HUES6 (cell line): ENCODE measurements around the gene RPL19.

Source experiments
- H3K27ac ChIP-seq: 2 replicates; pipeline ENCODE4 v1.7.0; 2013; ENCODE audit warnings: low read depth, mild to moderate bottlenecking, low read length, inconsistent platforms
- H3K27me3 ChIP-seq: 2 replicates; pipeline ENCODE4 v1.6.1; 2013; ENCODE audit warnings: low read length; ENCODE audit not compliant: control insufficient read depth, insufficient read depth
- H3K36me3 ChIP-seq: 2 replicates; pipeline ENCODE4 v1.6.1; 2013; ENCODE audit warnings: low read length; ENCODE audit not compliant: control insufficient read depth, insufficient read depth
- H3K4me1 ChIP-seq: 2 replicates; pipeline ENCODE4 v1.6.1; 2013; ENCODE audit warnings: low read length; ENCODE audit not compliant: control insufficient read depth, insufficient read depth
- H3K4me3 ChIP-seq: 2 replicates; pipeline ENCODE4 v1.5.1; 2013; ENCODE audit warnings: low read depth, low read length
- H3K9ac ChIP-seq: one replicate; pipeline ENCODE4 v1.6.1; 2013; ENCODE audit warnings: mild to moderate bottlenecking, low read length
- H3K9me3 ChIP-seq: 2 replicates; pipeline ENCODE4 v1.6.1; 2013; ENCODE audit warnings: low read depth, low read length; ENCODE audit not compliant: control insufficient read depth, insufficient read depth

The RPL19 gene

DNA sequence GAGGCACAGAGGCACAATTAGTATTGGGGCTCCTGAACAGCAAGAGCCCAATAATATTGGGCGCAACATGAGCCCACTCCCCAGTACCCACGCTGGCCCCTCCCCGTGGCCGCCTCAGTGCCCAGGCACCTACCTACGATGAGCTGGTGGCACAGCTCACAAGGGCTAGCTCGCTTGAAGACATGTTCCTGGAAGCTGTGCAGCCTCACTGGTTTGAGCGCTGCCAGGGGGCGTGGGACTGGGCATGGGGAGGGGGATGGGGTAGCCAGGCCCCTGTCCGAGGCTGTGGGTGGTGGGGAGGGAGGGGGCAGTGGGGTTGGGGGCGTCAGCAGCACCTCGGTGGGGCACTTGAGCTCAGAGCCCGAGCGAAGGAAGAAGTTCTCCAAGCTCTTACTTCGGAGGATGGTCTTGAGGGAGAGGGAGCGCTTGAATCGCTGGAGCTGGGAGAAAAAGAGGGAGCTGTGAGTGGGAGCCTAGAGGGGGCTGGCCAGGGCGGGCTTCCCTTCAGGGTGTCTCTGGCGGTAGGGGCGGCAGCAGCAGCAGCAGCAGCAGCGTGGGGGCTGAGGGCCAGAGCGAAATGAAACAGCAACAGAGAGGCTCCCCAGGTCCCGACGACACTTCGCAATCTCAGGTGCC lies 17.8 kb downstream of the RPL19 start:
- peak overlapping the region; percentile 31 for H3K4me3 ChIP-seq
- peaks cover 8% of the 10 kb centered on the region for H3K4me1 ChIP-seq
- no peaks in the 10 kb centered on the region for H3K9me3 ChIP-seq
- H3K36me3 ChIP-seq, result no peaks in the 10 kb centered on the region
- peaks cover 73% of the 10 kb centered on the region for H3K27me3 ChIP-seq
- H3K27ac ChIP-seq, result no peak overlapping the region
- no peak overlapping the region for H3K9ac ChIP-seq

DNA sequence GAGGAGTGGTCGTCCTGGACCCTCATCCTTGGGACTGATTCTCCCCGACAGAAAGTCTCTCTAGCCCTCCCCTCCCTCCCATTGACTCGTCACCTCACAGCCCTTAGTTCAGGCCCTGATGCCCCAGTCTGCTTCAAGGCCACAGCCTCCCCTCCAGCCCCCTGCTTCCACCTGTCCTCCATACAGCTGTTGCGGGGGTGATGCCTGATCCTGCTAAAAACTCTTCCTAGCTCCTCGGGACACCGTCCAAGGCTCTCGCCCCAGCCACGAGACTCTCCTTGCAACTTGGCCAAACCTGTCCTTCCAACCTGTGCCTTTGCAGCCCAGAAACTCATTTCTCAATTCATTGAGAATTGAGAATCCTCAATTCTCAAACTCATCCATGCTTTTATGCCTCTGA lies 18.8 kb downstream of the RPL19 start:
- Histone ChIP-seq H3K27ac (no peak overlapping the region), H3K27me3 (peaks cover 81% of the 10 kb centered on the region), H3K4me3 (no peak overlapping the region), H3K36me3 (no peaks in the 10 kb centered on the region), H3K9ac (no peak overlapping the region), H3K9me3 (no peaks in the 10 kb centered on the region), H3K4me1 (peaks cover 7% of the 10 kb centered on the region)

DNA sequence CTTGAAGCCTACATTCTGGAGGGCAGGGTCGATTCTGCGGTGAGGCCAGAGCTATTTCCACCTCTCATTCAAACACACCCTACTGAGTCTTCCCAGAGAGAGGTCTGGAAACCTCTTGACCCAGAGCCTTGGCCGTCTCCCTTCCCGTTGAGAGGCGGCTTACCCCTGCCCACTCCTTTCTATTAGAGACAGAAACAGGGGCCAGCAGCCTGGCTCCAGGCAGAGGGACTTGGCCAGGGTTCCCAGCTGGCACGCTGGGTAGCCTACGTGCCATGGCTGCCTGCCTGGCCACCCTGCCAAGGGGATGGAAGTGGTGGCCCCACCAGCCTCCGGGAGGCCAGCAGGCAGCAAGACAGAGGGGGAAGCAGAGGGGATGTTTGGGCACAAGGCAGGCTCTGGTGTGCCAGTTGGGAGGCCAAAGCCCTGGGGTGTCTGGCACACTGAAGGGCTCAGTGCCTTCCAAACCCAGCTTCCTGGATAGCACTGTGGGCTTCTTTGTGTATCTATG lies 19.6 kb downstream of the RPL19 start:
- no peaks in the 10 kb centered on the region for H3K36me3 ChIP-seq
- H3K4me3 ChIP-seq, result no peak overlapping the region
- no peak overlapping the region for H3K27ac ChIP-seq
- H3K27me3 ChIP-seq, result peaks cover 85% of the 10 kb centered on the region
- H3K9ac ChIP-seq, result no peak overlapping the region
- peaks cover 9% of the 10 kb centered on the region; the same call in 1 of the 2 replicates for H3K4me1 ChIP-seq
- no peaks in the 10 kb centered on the region for H3K9me3 ChIP-seq

DNA sequence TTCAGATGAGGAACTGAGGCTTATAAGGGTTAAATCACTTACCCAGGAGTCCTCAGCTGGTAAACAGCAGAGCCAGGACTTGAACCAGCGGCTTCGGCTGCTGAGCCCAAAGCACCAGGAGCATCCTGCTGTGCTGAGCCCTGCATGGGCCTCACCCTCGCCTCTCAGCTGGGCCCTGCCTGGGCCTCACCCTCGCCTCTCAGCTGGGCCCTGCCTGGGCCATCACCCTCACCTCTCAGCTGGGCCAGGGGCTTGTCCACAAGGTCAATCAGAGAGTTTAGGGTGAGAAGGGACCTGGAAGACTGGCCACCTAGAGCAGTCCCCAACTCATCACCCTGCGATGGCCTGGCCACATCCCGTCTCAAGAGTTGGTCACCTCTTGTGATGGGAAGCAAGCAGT lies 21.5 kb downstream of the RPL19 start:
- no peak overlapping the region for H3K9ac ChIP-seq
- no peaks in the 10 kb centered on the region for H3K36me3 ChIP-seq
- no peak overlapping the region for H3K27ac ChIP-seq
- H3K4me3 ChIP-seq, result no peak overlapping the region
- no peaks in the 10 kb centered on the region for H3K9me3 ChIP-seq
- peaks cover 13% of the 10 kb centered on the region; the same call in 1 of the 2 replicates for H3K4me1 ChIP-seq
- H3K27me3 ChIP-seq, result peaks cover 85% of the 10 kb centered on the region

DNA sequence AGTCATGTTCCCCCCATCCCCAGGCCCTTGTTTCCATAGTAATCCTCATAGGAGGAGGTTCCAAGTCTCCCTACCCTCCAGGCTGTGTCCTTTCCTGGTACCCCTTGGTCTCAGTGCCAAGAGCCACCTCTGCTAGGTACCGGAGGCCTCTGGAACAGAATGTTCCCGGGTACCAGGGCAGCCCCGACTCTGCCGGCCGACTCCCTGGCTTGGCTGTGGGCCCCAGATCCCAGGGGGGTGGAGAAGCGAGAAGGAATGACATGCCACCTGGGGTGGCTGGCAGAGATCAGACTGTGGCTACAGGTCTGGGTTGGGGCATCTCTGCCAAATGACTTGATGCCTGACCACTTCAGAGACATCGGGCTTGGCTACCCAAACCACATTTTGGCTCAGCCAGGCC lies 22.1 kb downstream of the RPL19 start:
- H3K27ac ChIP-seq, result no peak overlapping the region
- H3K4me3 ChIP-seq, result no peak overlapping the region
- no peak overlapping the region for H3K9ac ChIP-seq
- peaks cover 79% of the 10 kb centered on the region for H3K27me3 ChIP-seq
- no peaks in the 10 kb centered on the region for H3K36me3 ChIP-seq
- peaks cover 13% of the 10 kb centered on the region; the same call in 1 of the 2 replicates for H3K4me1 ChIP-seq
- H3K9me3 ChIP-seq, result no peaks in the 10 kb centered on the region

DNA sequence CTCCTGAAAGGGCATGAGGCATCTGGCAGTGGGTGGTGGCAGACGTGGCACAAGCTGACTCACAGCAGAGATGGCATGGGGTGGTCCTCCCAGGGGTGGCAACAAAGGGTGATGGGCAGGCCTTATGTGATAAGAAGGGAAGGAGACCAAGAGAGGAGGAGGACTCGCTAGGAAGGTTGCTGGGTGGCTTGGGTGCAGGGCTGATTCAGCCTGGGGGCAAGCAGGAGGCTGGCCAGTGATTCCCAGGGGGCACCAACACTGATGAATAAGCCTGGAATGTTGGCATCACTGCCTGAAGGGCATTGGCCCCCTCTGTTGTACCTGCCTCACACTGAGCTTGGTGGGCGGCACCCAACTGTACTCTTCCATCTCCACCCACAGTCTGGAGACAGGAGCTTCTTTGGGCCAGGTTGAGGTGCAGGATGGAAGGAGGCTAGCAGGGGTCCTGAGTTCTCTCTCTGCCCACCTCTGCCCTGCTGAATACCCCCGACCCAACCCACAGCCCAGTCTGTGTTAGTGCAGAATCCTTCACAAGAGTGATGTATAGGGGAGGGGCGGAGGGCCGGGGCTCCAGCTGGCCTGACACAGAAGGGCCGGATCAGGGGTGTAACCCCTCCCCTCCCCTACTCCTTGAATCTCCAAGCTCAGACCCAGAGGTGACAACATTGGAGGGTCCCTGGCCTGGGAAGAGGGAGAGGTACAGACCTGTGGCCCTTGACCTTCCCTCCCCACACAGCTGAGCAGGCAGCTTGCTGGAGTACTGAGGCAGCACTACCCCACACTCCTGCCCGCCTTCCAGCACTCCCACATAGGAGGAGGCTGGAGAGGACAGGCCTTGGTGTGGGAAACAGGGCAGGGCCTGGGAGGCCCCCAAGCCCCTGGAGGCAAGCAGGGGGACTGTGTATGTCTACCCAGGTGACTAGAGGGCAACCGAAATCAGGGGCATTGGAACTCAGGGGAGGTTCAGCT lies 23.1 kb downstream of the RPL19 start:
- Histone ChIP-seq H3K27ac (no peak overlapping the region), H3K4me3 (no peak overlapping the region), H3K9me3 (no peaks in the 10 kb centered on the region), H3K36me3 (no peaks in the 10 kb centered on the region), H3K27me3 (peaks cover 70% of the 10 kb centered on the region), H3K9ac (no peak overlapping the region), H3K4me1 (peaks cover 13% of the 10 kb centered on the region; the same call in 1 of the 2 replicates)

DNA sequence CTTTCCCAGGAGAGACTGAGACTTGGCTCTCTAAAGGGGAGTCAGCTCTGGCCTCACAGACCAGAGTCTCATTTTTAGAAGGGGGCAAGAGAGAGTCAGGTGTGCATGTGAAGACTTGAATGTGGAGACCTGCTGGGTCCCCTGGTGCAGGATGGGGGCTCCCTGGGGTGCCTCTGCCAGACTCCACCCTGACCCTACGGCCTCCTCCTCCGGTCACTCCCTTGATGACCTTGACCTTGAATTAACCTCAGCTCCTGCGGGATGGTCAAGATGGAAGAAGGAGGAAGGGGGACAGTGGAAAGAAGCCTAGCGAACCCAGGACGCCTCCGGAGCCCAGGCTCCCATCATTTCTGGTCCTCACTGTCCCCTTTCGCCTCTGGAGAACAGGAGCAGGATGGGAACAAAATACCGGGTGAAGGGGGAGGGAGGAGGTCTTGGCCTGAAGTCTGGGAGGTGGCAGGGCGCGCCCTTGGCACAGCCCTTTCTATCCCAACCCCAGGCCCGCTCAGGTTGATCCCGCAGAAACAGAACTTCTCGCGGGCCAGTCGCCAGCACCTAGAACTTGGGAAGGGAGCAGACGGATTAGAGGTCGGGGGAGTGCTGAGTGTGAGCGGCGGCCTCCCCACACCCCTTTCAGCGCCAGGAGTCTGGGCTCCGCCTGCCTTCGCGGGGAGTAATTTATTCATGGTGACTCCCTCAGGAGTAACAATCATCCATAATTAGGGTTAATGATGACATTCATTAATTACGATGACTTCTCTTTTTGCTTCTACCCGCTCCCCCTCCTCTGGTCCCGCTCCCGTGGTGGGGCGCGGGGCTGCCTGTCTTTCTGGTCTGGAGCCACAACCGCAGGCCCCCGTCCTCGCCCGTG lies 24.1 kb downstream of the RPL19 start:
- Histone ChIP-seq H3K4me1 (peaks cover 14% of the 10 kb centered on the region; the same call in 1 of the 2 replicates), H3K4me3 (peak overlapping the region; percentile 76)

DNA sequence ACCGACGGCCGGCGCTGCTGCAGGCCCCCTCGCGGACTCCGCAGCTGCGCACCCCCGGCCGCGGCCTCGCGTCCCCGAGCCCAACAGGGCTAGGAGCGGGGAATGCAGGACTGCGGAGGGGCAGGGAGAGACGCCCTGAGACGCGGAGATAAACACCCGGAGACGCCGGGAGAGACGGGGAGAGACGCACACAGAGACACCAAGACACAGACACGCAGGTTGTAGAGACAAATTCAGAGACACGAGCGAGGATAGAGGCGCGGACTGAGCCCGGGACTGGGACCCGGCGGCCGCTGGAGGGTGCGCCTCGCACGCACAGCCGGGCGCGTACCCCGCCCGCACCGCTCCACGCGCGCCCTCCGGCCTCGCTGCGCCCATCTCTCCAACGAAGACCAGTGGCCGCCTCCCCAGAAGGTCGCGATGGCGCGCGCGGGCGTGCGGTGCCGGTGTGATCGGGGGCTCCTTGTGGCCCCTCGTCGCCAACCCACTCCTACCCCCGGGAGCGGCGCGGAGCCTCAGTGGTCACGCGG lies 24.8 kb downstream of the RPL19 start:
- Histone ChIP-seq H3K9ac (no peak overlapping the region), H3K4me1 (peaks cover 20% of the 10 kb centered on the region), H3K27me3 (peaks cover 53% of the 10 kb centered on the region), H3K36me3 (no peaks in the 10 kb centered on the region), H3K9me3 (no peaks in the 10 kb centered on the region), H3K27ac (no peak overlapping the region), H3K4me3 (peak overlapping the region; percentile 76)

More for the DNA sequence above, 24.1 kb downstream of the RPL19 start:
- Histone ChIP-seq H3K9ac (no peak overlapping the region), H3K27ac (no peak overlapping the region), H3K27me3 (peaks cover 60% of the 10 kb centered on the region), H3K36me3 (no peaks in the 10 kb centered on the region), H3K9me3 (no peaks in the 10 kb centered on the region)

DNA sequence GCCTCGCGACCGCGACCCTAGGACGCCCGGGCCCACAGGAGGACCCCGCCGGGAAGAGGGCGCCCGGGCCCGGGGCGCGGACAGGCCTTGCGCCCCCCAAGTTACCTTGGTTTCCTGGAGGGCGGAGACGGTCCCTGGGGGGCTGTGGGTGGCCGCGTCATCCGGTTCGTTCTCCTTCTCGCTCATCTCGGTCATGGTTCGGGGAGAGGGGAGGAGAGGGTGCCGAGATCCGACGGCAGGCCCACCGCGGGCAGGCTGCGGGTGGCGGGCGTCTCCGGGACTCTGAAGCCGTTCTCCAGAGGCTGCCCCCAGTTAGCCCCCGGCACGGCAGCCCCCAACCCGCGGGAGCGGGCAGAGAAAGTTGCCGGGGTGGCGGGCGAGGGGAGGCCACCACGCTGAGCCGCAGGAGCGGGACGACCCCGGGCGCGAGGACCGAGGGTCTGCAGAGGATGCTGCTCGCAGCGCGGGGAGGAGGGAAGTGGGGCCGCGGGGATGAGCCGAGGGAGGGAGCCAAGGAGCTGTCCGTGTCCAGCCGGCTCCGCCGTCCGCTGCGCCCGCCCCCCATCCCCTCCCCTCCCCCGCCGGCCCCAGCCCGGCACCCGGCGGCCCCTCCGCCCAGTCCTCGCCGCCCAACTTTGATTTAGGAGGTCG lies 25.4 kb downstream of the RPL19 start, which contains the start of gene STAC2:
Gene STAC2 (minus strand): TSS at position 638 of the 651 bp plus-strand sequence. CDS start 443 bp downstream, at position 195.
- Histone ChIP-seq H3K36me3 (no peaks in the 10 kb centered on the region), H3K9ac (no peak within 1 kb of the TSS), H3K9me3 (no peaks in the 10 kb centered on the region), H3K27ac (no peak within 1 kb of the TSS), H3K27me3 (peaks cover 50% of the 10 kb centered on the region), H3K4me1 (peaks cover 20% of the 10 kb centered on the region), H3K4me3 (peak within 1 kb of the TSS; percentile 76)
